ENCODE data around the gene CDC73.
"Not testable (repeated sequence)": the region's sequence is repeated elsewhere in the genome, so short reads cannot be mapped to it uniquely, and the experiment has no call there.

CDC73 gene

GRCh38 chr1:193237381-193237978 lies 115.6 kb downstream of the CDC73 start:
- DNase-seq, result no peak

DNA sequence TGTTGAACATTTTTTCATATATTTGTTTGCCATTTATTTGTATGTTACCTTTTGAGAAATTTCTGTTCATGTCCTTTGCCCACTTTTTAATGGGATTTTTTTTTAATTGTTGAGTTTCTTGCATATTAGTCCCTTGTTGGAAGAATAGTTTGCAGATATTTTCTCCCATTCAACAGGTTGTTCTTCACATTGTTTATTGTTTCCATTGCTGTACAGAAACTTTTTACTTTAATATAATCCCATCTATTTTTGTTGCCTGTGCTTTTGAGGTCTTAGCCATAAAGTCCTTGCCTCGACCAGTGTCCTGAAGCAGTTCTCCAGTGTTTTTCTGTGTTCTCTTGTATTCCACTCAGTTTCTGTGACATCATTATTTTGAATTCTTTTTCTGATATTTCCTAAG lies 118.8 kb downstream of the CDC73 start:
- no peak for DNase-seq

- no peak for DNase-seq
Measured at GRCh38 chr1:193241132-193241827, 119.4 kb downstream of the CDC73 start.

GRCh38 chr1:193242000-193242399 lies 120.2 kb downstream of the CDC73 start:
- no peak for DNase-seq

DNA sequence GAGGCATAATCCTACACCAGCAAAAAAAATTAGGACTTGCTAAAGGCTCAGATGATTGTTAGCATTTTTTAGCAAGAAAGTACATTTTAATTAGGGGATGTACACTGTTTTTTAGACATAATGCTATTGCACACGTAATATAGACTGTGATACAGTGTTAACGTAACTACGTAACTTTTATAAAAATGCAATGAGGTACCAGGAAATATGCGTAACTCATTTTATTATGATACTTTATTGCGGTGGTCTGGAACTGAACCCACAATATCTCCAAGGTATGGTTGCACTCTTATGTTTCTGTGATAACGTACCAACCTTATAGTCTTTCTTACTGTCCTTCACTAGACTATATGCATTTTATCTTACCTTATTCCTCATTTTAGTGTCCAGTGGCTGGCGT lies 127.4 kb downstream of the CDC73 start:
- no peak for DNase-seq

GRCh38 chr1:193251950-193252349 lies 130.1 kb downstream of the CDC73 start:
- no peak for DNase-seq

DNA sequence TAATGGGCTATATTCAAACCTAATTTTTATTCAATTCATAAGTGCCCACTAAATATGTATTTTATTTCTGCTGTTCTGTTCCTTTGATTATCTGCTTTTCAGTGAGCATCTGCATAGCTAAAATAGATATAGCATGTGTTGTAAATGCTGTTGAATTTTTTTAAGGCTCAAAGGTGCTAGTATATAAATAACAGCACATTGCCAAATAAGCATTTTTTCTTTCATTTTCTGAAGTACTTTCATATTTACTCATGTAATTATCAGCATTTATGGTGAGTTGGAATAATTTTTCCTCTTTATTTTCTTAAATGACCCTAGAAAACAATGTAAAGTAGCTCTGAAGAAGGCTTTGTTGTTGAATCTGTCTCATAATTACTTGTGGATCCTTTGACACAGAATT lies 134.2 kb downstream of the CDC73 start:
- DNase-seq, result no peak

- DNase-seq, result no peak
Measured at GRCh38 chr1:193259636-193260035, 137.8 kb downstream of the CDC73 start.

- no peak for DNase-seq
Measured at GRCh38 chr1:193260056-193260745, 138.4 kb downstream of the CDC73 start.

- DNase-seq, result no peak
Measured at GRCh38 chr1:193260896-193261295, 139.1 kb downstream of the CDC73 start.

DNA sequence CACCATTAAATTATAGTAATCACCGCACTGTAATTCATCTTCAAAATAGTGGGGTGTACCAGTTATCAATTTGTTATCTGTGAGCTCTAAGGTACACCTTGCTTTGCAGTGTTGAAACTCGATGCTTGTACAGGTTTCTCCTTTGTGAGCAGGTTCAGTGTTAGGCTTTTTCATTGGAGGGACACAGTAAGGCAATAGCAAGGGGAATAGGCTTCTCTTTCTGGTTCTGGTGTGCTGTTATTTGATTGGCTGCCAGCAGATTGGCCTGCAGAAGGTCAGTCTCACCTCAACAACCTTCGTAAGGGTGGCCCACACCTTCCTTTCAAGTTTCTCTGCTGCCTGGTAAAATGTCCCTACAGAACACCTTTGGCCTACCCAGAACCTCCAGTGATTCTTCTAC lies 140.8 kb downstream of the CDC73 start:
- DNase-seq, result no peak

DNA sequence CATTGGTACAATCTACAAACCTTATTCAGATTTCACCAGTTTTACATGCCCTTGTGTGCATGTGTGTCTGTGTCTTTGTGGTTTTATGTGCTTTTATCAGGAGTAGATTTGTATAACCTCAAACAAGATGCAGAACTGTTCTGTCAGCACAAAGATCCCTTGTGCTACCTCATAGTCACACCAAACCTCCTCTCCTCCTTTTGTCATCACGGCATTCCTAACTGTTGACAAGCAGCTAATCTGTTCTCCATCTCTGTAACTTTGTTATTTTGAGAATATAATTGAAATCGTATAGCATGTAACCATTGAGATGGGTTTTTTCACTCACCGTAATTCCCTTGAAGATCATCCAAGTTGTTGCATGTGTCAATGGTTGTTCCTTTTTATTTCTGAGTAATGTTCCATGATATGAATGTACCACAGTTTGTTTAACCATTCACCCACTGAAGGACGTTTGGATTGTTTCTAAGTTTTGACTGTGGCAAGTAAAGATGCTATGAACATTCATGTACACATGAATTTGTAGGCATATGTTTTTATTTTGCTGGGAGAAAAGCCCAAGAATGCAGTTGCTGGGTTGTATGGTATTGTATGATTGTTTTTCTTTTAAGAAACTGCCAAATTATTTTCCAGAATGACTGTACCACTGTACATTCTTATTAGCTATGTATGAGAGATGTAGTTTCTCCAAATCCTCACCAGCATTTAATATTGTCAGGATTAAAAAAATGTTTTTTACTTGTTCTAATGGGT lies 142.7 kb downstream of the CDC73 start:
- DNase-seq, result no peak

DNA sequence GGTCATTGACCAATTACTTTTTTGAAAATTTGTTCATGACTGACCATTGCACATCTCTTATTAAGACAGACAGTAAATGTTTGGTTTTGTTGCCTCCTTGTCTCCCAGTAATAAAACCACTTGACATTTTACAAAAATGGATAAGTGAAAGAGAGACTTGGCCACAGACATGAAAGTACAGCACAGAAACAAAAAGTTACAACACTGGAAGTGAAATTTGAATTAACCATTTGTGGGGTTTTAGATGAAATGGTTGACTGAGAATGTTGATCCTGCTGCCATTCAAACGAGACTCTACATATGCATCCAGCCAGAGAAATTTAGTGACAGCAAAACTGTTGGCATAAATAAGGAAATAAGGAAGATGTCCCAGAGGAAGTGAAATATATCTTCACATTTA lies 143.9 kb downstream of the CDC73 start:
- no peak for DNase-seq

GRCh38 chr1:193266794-193267193 lies 145.0 kb downstream of the CDC73 start:
- DNase-seq, result not testable (repeated sequence)

GRCh38 chr1:193270996-193271395 lies 149.2 kb downstream of the CDC73 start:
- DNase-seq, result no peak

DNA sequence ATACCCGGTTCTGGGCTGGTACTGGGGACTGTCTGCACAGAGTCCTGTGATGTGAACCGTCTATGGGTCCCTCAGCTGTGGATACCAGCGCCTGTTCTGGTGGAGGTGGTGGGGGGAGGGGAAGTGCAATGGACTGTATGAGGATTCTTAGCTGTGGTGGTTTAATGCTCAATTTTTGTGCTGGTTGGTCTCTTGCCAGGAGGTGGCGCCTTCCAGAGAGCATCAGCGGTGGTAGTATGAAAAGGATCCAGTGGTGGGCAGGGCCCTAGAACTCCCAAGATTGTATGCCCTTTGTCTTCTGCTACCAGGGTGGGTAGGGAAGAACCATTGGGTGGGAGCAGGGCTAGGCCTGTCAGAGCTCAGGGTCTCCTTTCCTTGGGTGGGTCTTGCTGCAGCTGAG lies 153.9 kb downstream of the CDC73 start:
- DNase-seq, result no peak

DNA sequence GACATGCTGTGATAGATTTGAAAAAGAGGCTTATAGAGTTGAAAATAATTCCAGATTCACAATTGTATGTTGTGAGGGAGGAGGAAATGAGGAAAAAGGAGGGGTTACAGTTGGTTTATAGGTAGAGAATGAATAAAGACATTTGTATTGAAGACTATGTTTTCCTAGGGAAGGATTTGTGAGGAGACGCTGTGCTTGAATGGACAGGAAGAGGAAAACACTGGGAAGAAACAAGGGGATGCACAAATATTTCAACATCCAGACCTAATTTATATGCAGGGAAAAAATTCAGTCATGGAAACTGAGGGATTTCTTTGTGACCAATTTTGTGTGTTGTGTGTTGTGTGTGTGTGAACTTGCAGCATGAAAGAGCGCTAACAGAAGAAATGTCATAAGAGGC lies 157.1 kb downstream of the CDC73 start:
- no peak for DNase-seq

DNA sequence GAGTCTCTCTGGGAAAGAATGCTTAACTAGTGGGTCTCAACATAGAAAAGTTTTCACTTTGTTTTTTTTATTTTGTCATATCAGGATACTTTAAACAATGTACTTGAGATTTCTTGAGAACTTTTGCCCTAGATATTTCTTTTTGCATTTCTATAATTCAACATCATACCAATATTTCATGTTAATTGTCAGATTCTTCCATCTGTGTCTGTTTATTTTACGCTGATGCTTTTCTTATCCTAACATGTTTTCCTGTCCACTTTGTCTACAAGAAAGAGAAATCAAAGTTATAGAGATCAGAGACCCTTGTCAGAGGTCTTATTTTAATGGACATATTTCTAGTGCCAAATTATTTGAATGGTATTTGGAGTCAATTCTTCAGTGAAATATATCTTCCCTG lies 160.1 kb downstream of the CDC73 start:
- DNase-seq, result no peak

DNA sequence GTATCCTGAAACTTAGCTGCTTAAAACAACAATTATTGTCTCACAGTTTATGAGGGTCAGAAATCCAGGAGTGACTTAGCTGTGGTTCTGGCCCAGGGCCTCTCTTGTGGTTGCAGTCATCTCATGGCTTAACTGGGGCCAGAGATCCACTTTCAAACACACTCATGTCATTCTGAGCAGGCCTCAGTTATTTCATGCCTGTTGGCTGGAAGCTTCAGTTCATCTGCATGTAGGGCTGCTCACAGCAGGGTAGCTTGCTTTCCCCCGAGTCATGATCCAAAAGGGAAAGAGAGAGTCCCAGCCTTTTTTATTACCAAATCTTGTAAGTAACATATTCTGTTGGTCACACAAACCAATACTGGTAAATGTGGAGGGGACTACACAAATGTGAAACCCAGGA lies 161.2 kb downstream of the CDC73 start:
- DNase-seq, result no peak

- DNase-seq, result no peak
Measured at GRCh38 chr1:193284219-193284618, 162.4 kb downstream of the CDC73 start.

GRCh38 chr1:193285641-193286040 lies 163.8 kb downstream of the CDC73 start:
- DNase-seq, result no peak

DNA sequence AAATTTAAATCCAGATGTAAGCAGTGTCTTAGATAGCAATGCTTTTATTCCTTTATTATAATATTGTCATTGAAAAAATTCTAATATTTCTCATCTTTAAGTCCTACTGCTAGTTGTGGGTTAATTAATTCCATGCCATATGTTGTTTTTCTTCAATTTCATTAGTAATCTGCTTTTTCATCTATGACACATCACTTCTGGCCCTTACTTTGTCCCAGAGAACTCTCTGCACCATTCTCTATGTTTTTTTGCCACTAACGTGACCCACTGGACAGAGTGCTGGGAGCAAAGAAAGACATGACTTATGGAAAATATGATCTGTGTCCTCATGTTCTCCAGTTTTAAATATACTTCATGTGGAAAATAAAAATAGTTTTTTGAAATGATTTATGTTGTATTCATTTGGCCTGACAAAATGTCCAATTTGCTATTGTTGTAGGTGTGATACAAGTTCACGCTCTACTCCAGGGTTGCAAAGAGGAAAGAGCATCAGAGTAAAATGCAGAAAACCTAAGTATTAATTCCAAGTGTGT lies 166.8 kb downstream of the CDC73 start:
- not testable (repeated sequence) for DNase-seq

GRCh38 chr1:193293726-193294125 lies 171.9 kb downstream of the CDC73 start:
- DNase-seq, result no peak

All from central memory CD4-positive, alpha-beta T cell (primary cell).